Stimulated activated CD4-positive, alpha-beta T cell treated with anti-CD3 and anti-CD28 coated beads, Interleukin-2, amount 100 ng/mL, for 48 hours (primary cell): Measurements from ENCODE around the gene SETX.
A peak's percentile ranks its signal among the peaks of the same experiment; 100 is the strongest.

Source experiments
- DNase-seq, 2 donors: peaks; one replicate each; pipeline ENCODE4 v3.0.0-alpha.2; 2020

Gene SETX

GRCh38 chr9:132238026-132238972 lies 116.5 kb downstream of the SETX start:
- no peak for DNase-seq

GRCh38 chr9:132237481-132237880 lies 117.3 kb downstream of the SETX start:
- DNase-seq = no peak

- no peak for DNase-seq
These were observed 118.0 kb downstream of the SETX start for GRCh38 chr9:132236662-132237311.

GRCh38 chr9:132235894-132236661 lies 118.7 kb downstream of the SETX start:
- peak; percentile 87 to 90 for DNase-seq

- DNase-seq = no peak
These were observed 119.7 kb downstream of the SETX start for GRCh38 chr9:132235125-132235524.

GRCh38 chr9:132234535-132234934 lies 120.3 kb downstream of the SETX start:
- no peak for DNase-seq

GRCh38 chr9:132233138-132233537 lies 121.6 kb downstream of the SETX start:
- no peak for DNase-seq

- DNase-seq = no peak
These were observed 122.3 kb downstream of the SETX start for GRCh38 chr9:132232522-132232921.

GRCh38 chr9:132231019-132231701 lies 123.6 kb downstream of the SETX start:
- no peak for DNase-seq

- DNase-seq = no peak
These were observed 124.2 kb downstream of the SETX start for GRCh38 chr9:132230605-132231004.

- DNase-seq = no peak
These were observed 126.7 kb downstream of the SETX start for GRCh38 chr9:132228062-132228461.

- no peak for DNase-seq
These were observed 128.0 kb downstream of the SETX start for GRCh38 chr9:132226571-132227430.

- no peak for DNase-seq
These were observed 130.1 kb downstream of the SETX start for GRCh38 chr9:132224645-132225044.

GRCh38 chr9:132221941-132222340 lies 132.8 kb downstream of the SETX start:
- no peak for DNase-seq

- no peak for DNase-seq
These were observed 136.6 kb downstream of the SETX start for GRCh38 chr9:132218208-132218607.

- DNase-seq = no peak
These were observed 137.7 kb downstream of the SETX start for GRCh38 chr9:132216861-132217619.

- DNase-seq = no peak
These were observed 140.7 kb downstream of the SETX start for GRCh38 chr9:132214027-132214622.

- DNase-seq = no peak
These were observed 143.2 kb downstream of the SETX start for GRCh38 chr9:132211570-132211969.
